Activated naive CD8-positive, alpha-beta T cell treated with anti-CD3 and anti-CD28 coated beads, Interleukin-2, amount 50 U/mL, for 16 hours (primary cell): ENCODE results near the gene PSMB4.
"Not testable (repeated sequence)": the region's sequence is repeated elsewhere in the genome, so short reads cannot be mapped to it uniquely, and the experiment has no call there.

Experiments used
- DNase-seq: peaks from one replicate; pipeline ENCODE4 v3.0.0-alpha.2; 2020; ENCODE audit warnings: low read depth, low spot score

The PSMB4 gene

GRCh38 chr1:151437396-151437795 lies 38.0 kb downstream of the PSMB4 start:
- DNase-seq, result not testable (repeated sequence)

DNA sequence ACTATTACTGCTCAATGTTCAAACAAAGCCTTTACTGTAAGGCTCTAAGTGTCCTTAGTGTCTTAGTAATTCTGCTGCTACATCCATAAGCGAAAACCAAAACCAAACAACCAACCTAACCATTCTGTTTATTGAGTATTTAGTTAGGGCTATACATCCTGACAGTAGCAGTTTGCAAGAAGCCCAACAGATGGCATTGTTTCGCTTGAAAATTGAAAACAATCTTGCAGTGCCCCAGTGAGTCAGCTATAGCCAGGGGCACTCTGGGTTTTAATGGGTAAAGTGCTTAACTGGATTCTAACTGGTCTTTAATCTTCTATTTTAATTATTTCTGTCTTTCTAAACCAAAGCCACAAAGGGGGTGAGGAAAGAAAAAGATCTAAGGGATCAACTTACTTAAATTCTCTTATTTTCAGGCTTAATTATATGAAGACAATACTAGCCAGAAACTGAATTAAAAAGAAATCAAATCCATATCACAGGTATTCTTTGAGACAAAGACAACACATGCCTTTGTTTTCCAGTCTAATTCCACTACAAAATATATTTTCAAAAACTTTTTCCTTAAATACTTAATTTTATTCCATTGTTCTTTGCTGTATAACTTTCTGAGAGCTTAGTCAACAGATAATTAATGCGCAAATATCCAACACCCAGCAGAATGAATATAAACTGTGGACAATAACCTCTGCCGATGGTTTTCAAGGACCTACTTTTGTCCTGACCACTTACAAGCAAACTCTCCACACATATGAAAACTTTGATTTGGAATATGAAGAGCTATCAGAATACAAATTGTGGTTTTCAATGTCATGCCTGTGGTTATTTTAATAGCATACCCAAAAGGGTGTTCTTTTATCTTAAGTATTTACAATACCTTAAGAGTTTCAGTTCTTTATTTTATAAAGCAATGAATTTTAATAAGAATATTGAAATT lies 44.7 kb downstream of the PSMB4 start:
- peak; percentile 29 for DNase-seq

DNA sequence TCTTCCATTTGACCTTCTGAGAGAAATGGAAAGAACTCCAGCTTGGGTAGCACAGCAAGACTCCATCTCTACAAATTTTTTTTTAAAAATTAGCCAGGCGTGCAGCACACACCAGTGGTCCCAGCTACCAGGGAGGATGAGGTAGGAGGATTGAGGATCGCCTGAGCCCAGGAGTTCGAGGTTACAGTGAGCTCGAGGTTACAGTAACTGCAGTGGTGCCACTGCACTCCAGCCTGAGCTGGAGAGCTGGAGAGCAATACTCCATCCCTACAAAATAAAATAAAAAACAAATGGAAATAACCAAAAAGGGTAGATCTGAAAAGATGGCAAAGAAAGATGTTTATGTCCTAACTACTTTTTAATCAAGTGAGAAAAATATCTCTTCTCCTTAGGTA lies 45.4 kb downstream of the PSMB4 start:
- DNase-seq, result no peak

DNA sequence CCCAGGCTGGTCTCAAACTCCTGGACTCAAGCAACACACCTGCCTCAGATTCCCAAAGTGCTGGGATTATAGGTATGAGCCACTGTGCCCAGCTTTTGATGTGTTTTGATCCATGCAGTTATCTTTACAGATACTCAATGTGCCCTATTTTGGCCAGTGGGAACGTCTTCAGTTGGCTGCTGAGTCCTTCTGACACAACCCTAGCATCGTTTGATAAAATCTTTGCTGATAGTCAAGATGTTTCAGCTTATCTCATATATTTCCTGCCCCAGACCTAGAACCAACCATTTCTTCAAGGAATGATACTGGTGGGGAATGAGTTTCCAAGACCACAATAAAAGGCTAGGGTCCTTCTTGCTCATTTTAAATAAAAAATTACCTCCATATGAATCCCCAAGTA lies 48.3 kb downstream of the PSMB4 start:
- no peak for DNase-seq
